Lower lobe of right lung (tissue), 2 donors: ENCODE data around the gene LY86. TPM values are rescaled to one million over a fixed set of nuclear protein-coding genes. Genes with fewer than 3 reads are reported as not detected.

Experiments used
- ATAC-seq, 2 donors: fragments of 200-7000 bp; cut with Tn5 transposase; one replicate each; pipeline ENCODE4 v1.9.1; 2020 to 2022; ENCODE audit warnings: mild to moderate bottlenecking in 2 of 2, moderate library complexity in 2 of 2
- DNase-seq: peaks from one replicate; pipeline ENCODE4 v3.0.0-alpha.2; 2020
- H3K27ac ChIP-seq: fragments of 200-600 bp; one replicate; pipeline ENCODE4 v1.8.0; 2022
- H3K27me3 ChIP-seq: fragments of 200-600 bp; one replicate; pipeline ENCODE4 v1.8.0; 2022; ENCODE audit warnings: low read depth
- H3K36me3 ChIP-seq: fragments of 200-600 bp; one replicate; pipeline ENCODE4 v1.8.0; 2022; ENCODE audit warnings: mild to moderate bottlenecking
- H3K4me1 ChIP-seq: fragments of 200-600 bp; one replicate; pipeline ENCODE4 v1.8.0; 2022
- H3K4me3 ChIP-seq: fragments of 200-600 bp; one replicate; pipeline ENCODE4 v1.8.0; 2022; ENCODE audit warnings: mild to moderate bottlenecking
- H3K9me3 ChIP-seq: fragments of 200-600 bp; one replicate; pipeline ENCODE4 v1.8.0; 2022
- intact Hi-C: fragments of 100-400 bp; cut with DNase I; formaldehyde crosslinking; loops from one replicate; pipeline ENCODE4 v1.11.0; 2022
- long read RNA-seq: library from polyadenylated mRNA; unstranded; transcript quantifications from one replicate; pipeline ENCODE4 v2.0.0, GENCODE V29; 2021
- total RNA-seq: library from RNA; stranded (reverse); fragmentation: NEBNext Ultra II Directional; extraction: Animal tissue kit (Norgen Biotek cat#: 25700); gene quantifications from one replicate; pipeline ENCODE4 v1.2.1, GENCODE V29; 2021
- TF ChIP-seq, protein P1 (sequence below): fragments of 200-600 bp; IDR thresholded peaks from one replicate; pipeline ENCODE4 v1.8.0; 2022; ENCODE audit warnings: antibody characterized with exemption, mild to moderate bottlenecking
- donor health status: DM: no; HTN: yes; CAD: no; lungs with severe emphysema.

LY86 gene
- 20.2 TPM for total RNA-seq
- long read RNA-seq, transcript LY86-201 (5 exons, 559 nt) = major isoform, 7 of 8 reads
- long read RNA-seq, partial matches to known transcripts = 0 of 8 reads
- long read RNA-seq, other reads (novel, unspliced or antisense) = 1 of 8 reads

DNA sequence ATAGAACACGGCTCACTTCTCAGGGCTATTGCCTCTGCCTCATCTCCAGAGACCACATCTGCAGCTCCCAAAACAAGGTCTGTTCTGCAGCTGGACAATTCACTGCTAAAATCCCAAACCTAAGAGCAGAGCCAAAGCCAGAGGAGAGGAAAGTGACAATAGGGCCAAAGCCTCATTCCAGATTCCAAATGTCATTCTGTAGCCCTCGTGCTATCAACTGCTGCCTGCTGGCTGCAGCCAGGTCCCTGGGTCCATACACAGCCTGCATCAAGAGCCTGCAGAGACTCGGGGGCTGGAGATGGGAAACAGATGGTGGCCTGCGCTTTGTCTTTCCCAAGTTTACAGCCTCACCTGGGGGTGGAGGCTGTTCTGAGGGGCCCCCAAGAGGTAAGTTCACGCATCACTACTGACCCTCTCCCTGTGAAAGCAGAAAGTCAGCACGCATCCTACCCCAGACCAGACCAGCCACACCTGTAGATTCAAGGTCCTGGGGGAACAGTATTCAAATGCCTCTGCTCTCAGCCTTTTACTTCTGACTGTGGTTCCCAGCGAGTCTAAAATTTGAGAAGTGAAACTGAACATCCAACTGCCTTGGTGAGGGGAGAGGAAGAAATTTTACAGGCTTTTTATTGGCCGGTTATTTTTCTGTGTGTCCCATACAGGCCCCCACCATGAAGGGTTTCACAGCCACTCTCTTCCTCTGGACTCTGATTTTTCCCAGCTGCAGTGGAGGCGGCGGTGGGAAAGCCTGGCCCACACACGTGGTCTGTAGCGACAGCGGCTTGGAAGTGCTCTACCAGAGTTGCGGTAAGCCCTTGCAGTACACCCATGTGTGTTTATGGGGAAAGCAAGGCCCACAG, at the start of gene LY86:
LY86 (plus strand) TSS at position 657 of the 860 bp plus-strand sequence; CDS start at position 672, 15 bp downstream.
- ATAC-seq = peak; percentile 17 to 40
- no peaks in the 10 kb centered on the region for H3K36me3 ChIP-seq
- TF ChIP-seq, protein P1, sequence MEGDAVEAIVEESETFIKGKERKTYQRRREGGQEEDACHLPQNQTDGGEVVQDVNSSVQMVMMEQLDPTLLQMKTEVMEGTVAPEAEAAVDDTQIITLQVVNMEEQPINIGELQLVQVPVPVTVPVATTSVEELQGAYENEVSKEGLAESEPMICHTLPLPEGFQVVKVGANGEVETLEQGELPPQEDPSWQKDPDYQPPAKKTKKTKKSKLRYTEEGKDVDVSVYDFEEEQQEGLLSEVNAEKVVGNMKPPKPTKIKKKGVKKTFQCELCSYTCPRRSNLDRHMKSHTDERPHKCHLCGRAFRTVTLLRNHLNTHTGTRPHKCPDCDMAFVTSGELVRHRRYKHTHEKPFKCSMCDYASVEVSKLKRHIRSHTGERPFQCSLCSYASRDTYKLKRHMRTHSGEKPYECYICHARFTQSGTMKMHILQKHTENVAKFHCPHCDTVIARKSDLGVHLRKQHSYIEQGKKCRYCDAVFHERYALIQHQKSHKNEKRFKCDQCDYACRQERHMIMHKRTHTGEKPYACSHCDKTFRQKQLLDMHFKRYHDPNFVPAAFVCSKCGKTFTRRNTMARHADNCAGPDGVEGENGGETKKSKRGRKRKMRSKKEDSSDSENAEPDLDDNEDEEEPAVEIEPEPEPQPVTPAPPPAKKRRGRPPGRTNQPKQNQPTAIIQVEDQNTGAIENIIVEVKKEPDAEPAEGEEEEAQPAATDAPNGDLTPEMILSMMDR = no peak
- DNase-seq = no peak
- H3K27me3 ChIP-seq = no peaks in the 10 kb centered on the region
- H3K4me3 ChIP-seq = peak within 1 kb of the TSS; percentile 37
- H3K27ac ChIP-seq = peak within 1 kb of the TSS; percentile 64
- H3K4me1 ChIP-seq = peaks cover 22% of the 10 kb centered on the region
- intact Hi-C loops = no loop called here
- H3K9me3 ChIP-seq = no peaks in the 10 kb centered on the region

DNA sequence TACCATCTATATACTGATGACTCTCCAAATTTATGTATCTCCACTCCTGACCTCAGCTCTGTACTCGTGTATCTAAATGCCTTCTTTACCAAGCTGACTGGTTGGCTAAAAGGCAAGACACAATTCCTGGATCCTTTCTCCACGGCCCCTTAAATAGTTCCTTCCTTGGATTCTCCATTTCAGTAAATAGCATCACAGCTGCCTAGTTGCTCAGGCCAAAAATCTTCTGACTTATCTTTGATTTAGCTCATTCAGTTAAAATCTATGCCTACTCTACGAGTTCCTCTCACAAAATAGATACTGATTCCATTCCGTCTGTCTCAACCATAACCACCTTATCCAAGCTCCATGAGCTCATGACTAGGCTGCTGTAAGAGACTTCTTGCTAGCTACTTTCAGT, 49.5 kb upstream of the LY86 start:
- H3K9me3 ChIP-seq = no peaks in the 10 kb centered on the region
- H3K4me1 ChIP-seq = no peaks in the 10 kb centered on the region
- intact Hi-C loops = no loop called here
- TF ChIP-seq, protein P1 = no peak
- H3K27me3 ChIP-seq = no peaks in the 10 kb centered on the region
- no peak overlapping the region for H3K4me3 ChIP-seq
- no peaks in the 10 kb centered on the region for H3K36me3 ChIP-seq
- ATAC-seq = no peak
- no peak for DNase-seq
- no peak overlapping the region for H3K27ac ChIP-seq

DNA sequence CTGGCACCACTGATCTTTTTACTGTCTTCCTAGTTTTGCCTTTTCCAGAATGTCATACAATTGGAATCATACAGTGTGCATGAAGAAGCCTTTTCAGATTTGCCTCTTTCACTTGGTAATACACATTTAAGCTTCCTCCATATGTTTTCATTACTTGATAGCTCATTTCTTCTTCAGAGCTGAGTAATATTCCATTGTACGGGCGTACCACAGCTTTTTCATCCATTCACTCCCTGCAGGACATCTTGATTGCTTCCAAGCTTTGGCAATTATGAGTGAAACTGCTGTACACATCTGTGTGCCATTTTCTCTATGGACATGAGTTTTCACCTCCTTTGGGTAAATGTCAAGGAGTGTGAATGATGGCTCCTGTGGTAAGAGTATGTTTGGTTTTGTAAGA, 46.2 kb upstream of the LY86 start:
- intact Hi-C loops = no loop called here
- H3K27me3 ChIP-seq = peaks cover 27% of the 10 kb centered on the region

DNA sequence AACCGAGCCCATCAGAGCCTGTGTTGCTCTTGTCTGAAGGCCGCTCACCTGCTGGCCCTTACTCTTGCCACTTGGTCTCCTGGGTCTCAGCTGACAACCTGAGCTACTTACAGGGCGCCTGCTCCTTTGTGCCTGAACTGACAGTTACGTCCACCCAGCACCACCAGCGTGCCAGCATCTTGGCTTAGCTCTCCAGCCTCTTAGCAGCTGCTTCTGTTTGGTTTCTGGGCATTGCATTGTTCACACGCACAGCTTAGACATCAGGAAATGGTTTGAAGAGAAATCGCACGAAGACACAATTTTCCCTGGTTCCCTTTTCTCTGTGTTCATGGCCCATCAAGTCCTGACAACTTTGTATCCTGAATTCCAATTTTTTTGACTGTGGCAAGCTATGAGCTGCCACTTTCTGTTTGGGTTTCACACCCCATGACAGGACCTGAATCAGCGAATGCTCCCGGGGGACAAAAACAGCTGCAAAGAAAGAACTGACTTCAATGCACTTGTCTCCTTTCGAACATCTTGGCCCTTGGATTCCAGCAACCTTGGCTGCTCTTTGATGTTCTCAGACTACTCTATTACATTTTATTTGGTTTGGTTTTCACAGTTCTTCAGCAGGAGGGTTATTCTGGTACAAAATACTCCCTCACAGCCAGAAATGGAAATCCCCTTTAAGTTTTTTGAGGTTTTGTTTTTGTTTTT, 45.2 kb upstream of the LY86 start:
- no peak overlapping the region for H3K4me3 ChIP-seq
- ATAC-seq (no peak), DNase-seq (no peak)
- intact Hi-C loops = no loop called here
- no peak overlapping the region for H3K27ac ChIP-seq
- H3K9me3 ChIP-seq = no peaks in the 10 kb centered on the region
- TF ChIP-seq, protein P1 = no peak
- peaks cover 11% of the 10 kb centered on the region for H3K4me1 ChIP-seq
- H3K36me3 ChIP-seq = no peaks in the 10 kb centered on the region
- H3K27me3 ChIP-seq = peaks cover 27% of the 10 kb centered on the region

More for the DNA sequence above, 46.2 kb upstream of the LY86 start:
- Histone ChIP-seq H3K4me3 (no peak overlapping the region), H3K9me3 (no peaks in the 10 kb centered on the region), H3K4me1 (peaks cover 11% of the 10 kb centered on the region), H3K27ac (no peak overlapping the region), H3K36me3 (no peaks in the 10 kb centered on the region)
- no peak for DNase-seq
- no peak for ATAC-seq
- TF ChIP-seq, protein P1 = no peak

DNA sequence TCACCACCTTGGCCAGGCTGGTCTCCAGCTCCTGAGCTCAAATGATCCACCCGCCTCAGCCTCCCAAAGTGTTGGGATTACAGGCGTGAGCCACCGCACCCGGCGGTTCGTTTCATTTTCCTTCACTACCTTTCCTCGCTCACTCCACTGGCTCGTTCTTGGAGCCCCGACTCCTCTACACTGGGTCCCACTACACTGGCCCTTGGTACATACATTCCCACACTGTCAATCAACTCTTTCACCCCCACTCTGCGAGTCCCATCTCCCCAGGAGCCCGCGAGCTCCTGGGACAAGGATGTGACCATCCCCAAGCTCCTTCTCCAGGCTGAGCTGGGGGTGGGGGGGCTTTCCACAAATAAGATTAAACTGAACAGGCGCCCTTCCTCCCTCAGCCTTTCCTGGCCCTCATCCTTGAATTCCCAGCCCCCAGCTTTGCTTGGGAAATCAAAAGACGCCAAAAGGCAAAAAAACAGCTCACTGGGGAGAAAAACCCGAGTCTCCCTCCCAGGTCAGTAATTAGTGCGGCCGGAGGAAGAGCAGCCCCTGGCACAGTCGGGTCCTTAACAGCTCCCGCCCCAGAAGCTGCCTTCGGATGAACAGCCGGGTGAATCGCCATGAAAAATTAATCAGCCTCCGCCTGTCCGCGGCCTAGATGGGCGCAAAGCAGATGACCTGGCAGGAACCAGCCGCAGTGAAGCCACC, 42.8 kb upstream of the LY86 start:
- no peak for DNase-seq
- peak in 1 of 2 donors; percentile 20 for ATAC-seq
- Histone ChIP-seq H3K9me3 (no peaks in the 10 kb centered on the region), H3K4me3 (peak overlapping the region; percentile 48), H3K27me3 (peaks cover 32% of the 10 kb centered on the region), H3K27ac (no peak overlapping the region), H3K36me3 (no peaks in the 10 kb centered on the region), H3K4me1 (peaks cover 11% of the 10 kb centered on the region)
- intact Hi-C loops = loop anchor here (5.0 kb wide), 1 partner anchor 488 kb away; no protein-coding TSS in a partner anchor
- TF ChIP-seq, protein P1 = no peak
